Astrocyte (in vitro differentiated cells and primary cell): ENCODE data around the gene OSBPL5. TPM values are rescaled to one million over a fixed set of nuclear protein-coding genes. Genes with fewer than 3 reads are reported as not detected.

Experiments
- DNase-seq: peaks from one replicate; pipeline ENCODE4 v3.0.0-alpha.2; 2010; ENCODE audit warnings: low read depth
- FAIRE-seq: peaks from 2 replicates; lab custom pipeline; 2011; peaks lifted over from hg19 to GRCh38; lab: Jason Lieb, UNC
- H2AFZ ChIP-seq: 2 replicates; pipeline ENCODE4 v1.6.0; 2012; ENCODE audit warnings: low read depth, low read length, inconsistent platforms
- H3K27ac ChIP-seq: 2 replicates; pipeline ENCODE4 v1.5.1; 2011; ENCODE audit warnings: low read depth, low read length, inconsistent platforms
- H3K27me3 ChIP-seq: 2 replicates; pipeline ENCODE4 v1.6.0; 2011; ENCODE audit warnings: low read length, inconsistent platforms; ENCODE audit not compliant: insufficient read depth
- H3K36me3 ChIP-seq: 2 replicates; pipeline ENCODE4 v1.5.1; 2011; ENCODE audit warnings: low read length, inconsistent platforms; ENCODE audit not compliant: insufficient read depth
- H3K4me1 ChIP-seq: 2 replicates; pipeline ENCODE4 v1.5.1; 2011; ENCODE audit warnings: low read length, inconsistent platforms; ENCODE audit not compliant: insufficient read depth
- H3K4me2 ChIP-seq: 2 replicates; pipeline ENCODE4 v1.6.0; 2012; ENCODE audit warnings: low read length, inconsistent platforms
- H3K4me3 ChIP-seq: 2 replicates; pipeline ENCODE4 v1.5.1; 2011; ENCODE audit warnings: low read depth, mild to moderate bottlenecking, low read length, inconsistent platforms; ENCODE audit not compliant: insufficient read depth
- H3K79me2 ChIP-seq: 2 replicates; pipeline ENCODE4 v1.6.0; 2012; ENCODE audit warnings: mild to moderate bottlenecking, low read length, inconsistent platforms; ENCODE audit not compliant: insufficient read depth
- H3K9ac ChIP-seq: 2 replicates; pipeline ENCODE4 v1.6.0; 2012; ENCODE audit warnings: mild to moderate bottlenecking, low read length, inconsistent platforms
- H3K9me3 ChIP-seq: 2 replicates; pipeline ENCODE4 v1.5.1; 2012; ENCODE audit warnings: low read depth, mild to moderate bottlenecking, low read length, inconsistent platforms; ENCODE audit not compliant: insufficient read depth
- H4K20me1 ChIP-seq: 2 replicates; pipeline ENCODE4 v1.6.0; 2012; ENCODE audit warnings: low read length, inconsistent platforms; ENCODE audit not compliant: insufficient read depth
- H3K27ac Mint-ChIP-seq: one replicate; pipeline ENCODE4 v1.8.0; 2021; ENCODE audit warnings: mild to moderate bottlenecking, mixed read lengths; ENCODE audit not compliant: unreplicated experiment
- H3K27me3 Mint-ChIP-seq: one replicate; pipeline ENCODE4 v1.8.0; 2021; ENCODE audit warnings: low read depth, mixed read lengths; ENCODE audit not compliant: unreplicated experiment
- H3K36me3 Mint-ChIP-seq: one replicate; pipeline ENCODE4 v1.8.0; 2021; ENCODE audit warnings: low read depth, mixed read lengths; ENCODE audit not compliant: unreplicated experiment
- H3K4me1 Mint-ChIP-seq: one replicate; pipeline ENCODE4 v1.8.0; 2021; ENCODE audit warnings: low read depth, mixed read lengths; ENCODE audit not compliant: unreplicated experiment
- H3K4me3 Mint-ChIP-seq: one replicate; pipeline ENCODE4 v1.8.0; 2021; ENCODE audit warnings: mild to moderate bottlenecking, moderate library complexity, mixed read lengths; ENCODE audit not compliant: unreplicated experiment
- H3K9me3 Mint-ChIP-seq: one replicate; pipeline ENCODE4 v1.8.0; 2021; ENCODE audit warnings: mild to moderate bottlenecking, mixed read lengths; ENCODE audit not compliant: unreplicated experiment
- EZH2 ChIP-seq: IDR thresholded peaks from 2 replicates; pipeline ENCODE4 v1.6.1; 2012; ENCODE audit warnings: mild to moderate bottlenecking, low read length, inconsistent platforms; ENCODE audit not compliant: insufficient read depth
- total RNA-seq: library from RNA; stranded (reverse); gene quantifications from 2 replicates; pipeline ENCODE4 v1.2.1, GENCODE V29; 2021
- TF ChIP-seq, protein P1 (sequence below): IDR thresholded peaks from 2 replicates; pipeline ENCODE4 v1.5.1; 2011; ENCODE audit warnings: low read depth, mild to moderate bottlenecking, inconsistent platforms, low read length, moderate library complexity; ENCODE audit not compliant: insufficient read depth

Gene OSBPL5
- total RNA-seq, 1 donor from 2014 or later, result 29.0 TPM

DNA sequence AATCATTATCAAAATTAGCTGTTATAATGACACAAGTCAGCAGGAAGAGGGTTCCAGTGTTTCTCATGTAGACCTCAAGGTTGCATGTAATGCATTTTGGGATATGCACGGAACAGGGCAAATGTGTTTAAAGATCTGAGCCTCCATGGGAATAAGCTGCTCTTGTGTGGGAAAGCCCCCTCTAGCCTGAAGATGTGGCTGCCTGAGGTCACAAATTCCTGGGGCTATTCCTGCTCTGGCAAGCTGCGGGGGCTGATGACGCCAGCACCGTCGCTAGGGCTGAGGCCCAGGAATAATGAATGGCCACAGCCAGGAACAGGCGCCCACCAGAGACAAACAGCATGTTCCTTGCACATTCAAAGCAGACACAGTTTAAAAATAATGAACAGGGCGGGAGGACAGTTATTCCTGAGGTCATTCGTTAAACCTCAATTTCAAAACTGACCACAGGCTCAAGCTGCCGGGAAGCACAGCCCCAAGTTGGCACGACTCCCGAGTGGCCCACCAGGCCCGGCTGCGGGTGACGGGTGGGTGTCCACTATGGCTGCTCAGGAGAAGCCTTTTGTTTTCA is 11.7 kb downstream of the OSBPL5 start:
- Histone ChIP-seq H3K4me1 (peaks cover 33% of the 10 kb centered on the region), H3K79me2 (peaks cover 83% of the 10 kb centered on the region), H3K4me2 (peak overlapping the region; percentile 67), H3K9ac (peak overlapping the region; percentile 65), H3K4me3 (no peak overlapping the region), H4K20me1 (peaks cover 91% of the 10 kb centered on the region), H3K36me3 (no peaks in the 10 kb centered on the region), H3K27ac (peak overlapping the region; percentile 69), H2AFZ (no peak overlapping the region), H3K27me3 (no peaks in the 10 kb centered on the region), H3K9me3 (no peaks in the 10 kb centered on the region)
- peaks cover 33% of the 10 kb centered on the region for H3K4me1 Mint-ChIP-seq
- TF ChIP-seq, protein P1, sequence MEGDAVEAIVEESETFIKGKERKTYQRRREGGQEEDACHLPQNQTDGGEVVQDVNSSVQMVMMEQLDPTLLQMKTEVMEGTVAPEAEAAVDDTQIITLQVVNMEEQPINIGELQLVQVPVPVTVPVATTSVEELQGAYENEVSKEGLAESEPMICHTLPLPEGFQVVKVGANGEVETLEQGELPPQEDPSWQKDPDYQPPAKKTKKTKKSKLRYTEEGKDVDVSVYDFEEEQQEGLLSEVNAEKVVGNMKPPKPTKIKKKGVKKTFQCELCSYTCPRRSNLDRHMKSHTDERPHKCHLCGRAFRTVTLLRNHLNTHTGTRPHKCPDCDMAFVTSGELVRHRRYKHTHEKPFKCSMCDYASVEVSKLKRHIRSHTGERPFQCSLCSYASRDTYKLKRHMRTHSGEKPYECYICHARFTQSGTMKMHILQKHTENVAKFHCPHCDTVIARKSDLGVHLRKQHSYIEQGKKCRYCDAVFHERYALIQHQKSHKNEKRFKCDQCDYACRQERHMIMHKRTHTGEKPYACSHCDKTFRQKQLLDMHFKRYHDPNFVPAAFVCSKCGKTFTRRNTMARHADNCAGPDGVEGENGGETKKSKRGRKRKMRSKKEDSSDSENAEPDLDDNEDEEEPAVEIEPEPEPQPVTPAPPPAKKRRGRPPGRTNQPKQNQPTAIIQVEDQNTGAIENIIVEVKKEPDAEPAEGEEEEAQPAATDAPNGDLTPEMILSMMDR, result no peak
- TF ChIP-seq EZH2, result no peak
- DNase-seq (peak; percentile 95), FAIRE-seq (no peak)
- H3K9me3 Mint-ChIP-seq, result no peaks in the 10 kb centered on the region
- H3K27me3 Mint-ChIP-seq, result no peaks in the 10 kb centered on the region
- H3K4me3 Mint-ChIP-seq, result peak overlapping the region; percentile 50
- H3K27ac Mint-ChIP-seq, result peak overlapping the region; percentile 36
- peaks cover 14% of the 10 kb centered on the region for H3K36me3 Mint-ChIP-seq

DNA sequence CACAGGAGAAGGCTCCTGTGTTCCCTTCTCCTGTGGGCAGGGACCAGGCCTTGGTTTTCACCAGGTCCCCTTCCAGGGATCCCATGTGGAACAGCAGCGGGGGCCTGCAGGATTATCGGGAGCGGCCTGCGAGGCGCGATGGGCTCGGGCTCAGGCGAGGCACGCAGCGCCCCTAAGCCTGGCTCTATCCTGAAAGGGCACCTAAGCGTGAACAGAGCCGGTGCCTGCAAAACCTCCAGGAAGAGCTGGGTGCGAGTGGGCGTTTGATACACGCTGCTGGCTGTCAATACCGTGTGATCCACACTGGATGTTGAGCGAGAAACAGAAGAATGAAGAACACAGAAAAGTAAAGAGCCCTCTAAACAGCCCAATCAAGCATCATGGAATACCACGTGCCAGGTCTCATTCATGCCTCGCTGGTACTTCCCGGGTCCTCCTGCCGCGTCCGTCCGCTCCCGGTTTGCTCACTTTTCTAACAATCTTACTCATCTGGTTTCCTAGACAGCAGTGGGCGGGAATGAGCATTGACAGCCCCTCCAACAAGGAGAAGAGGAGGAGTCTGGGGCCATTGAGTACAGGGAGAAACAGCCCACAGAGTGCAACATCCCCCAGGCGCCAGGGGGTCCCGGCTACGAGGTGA is 12.5 kb downstream of the OSBPL5 start:
- FAIRE-seq (no peak), DNase-seq (peak; percentile 73)
- Histone ChIP-seq H3K4me1 (peaks cover 33% of the 10 kb centered on the region), H3K79me2 (peaks cover 82% of the 10 kb centered on the region), H4K20me1 (peaks cover 91% of the 10 kb centered on the region), H3K9ac (peak overlapping the region; percentile 65), H3K27me3 (no peaks in the 10 kb centered on the region), H3K9me3 (no peaks in the 10 kb centered on the region), H2AFZ (no peak overlapping the region), H3K4me2 (peak overlapping the region; percentile 67), H3K27ac (peak overlapping the region; percentile 69), H3K4me3 (no peak overlapping the region), H3K36me3 (no peaks in the 10 kb centered on the region)
- peaks cover 10% of the 10 kb centered on the region for H3K36me3 Mint-ChIP-seq
- H3K9me3 Mint-ChIP-seq, result no peaks in the 10 kb centered on the region
- peaks cover 30% of the 10 kb centered on the region for H3K4me1 Mint-ChIP-seq
- no peak overlapping the region for H3K4me3 Mint-ChIP-seq
- H3K27me3 Mint-ChIP-seq, result no peaks in the 10 kb centered on the region
- TF ChIP-seq, protein P1, result no peak
- TF ChIP-seq EZH2, result no peak
- H3K27ac Mint-ChIP-seq, result no peak overlapping the region

DNA sequence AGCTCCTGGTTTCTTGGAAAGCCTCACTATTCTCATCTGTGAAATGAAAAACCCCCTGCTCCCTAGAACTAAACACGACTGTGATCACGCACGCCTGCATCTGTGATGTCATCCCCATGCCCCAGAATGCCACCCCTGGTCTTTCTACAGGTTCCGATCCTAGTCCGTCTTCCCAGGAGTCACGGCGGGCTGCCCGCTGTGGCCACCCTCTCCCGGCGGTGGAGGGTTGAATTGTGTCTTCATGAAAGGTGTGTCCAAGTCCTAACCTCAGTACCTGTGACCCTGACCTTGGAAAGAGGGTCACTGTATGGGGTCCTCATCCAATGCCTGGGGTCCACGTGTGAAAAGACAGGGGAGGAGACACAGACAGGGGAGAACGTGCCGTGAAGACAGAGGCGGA is 14.4 kb downstream of the OSBPL5 start:
- Histone ChIP-seq H3K9ac (no peak overlapping the region), H3K4me1 (peaks cover 37% of the 10 kb centered on the region), H4K20me1 (peaks cover 89% of the 10 kb centered on the region), H3K36me3 (no peaks in the 10 kb centered on the region), H3K27me3 (no peaks in the 10 kb centered on the region), H3K9me3 (no peaks in the 10 kb centered on the region), H3K4me2 (no peak overlapping the region), H3K79me2 (peaks cover 71% of the 10 kb centered on the region), H2AFZ (no peak overlapping the region), H3K27ac (no peak overlapping the region), H3K4me3 (no peak overlapping the region)
- H3K36me3 Mint-ChIP-seq, result peaks cover 13% of the 10 kb centered on the region
- no peaks in the 10 kb centered on the region for H3K27me3 Mint-ChIP-seq
- no peak overlapping the region for H3K27ac Mint-ChIP-seq
- TF ChIP-seq EZH2, result no peak
- TF ChIP-seq, protein P1, result no peak
- H3K4me3 Mint-ChIP-seq, result no peak overlapping the region
- DNase-seq, result no peak
- H3K4me1 Mint-ChIP-seq, result peaks cover 31% of the 10 kb centered on the region
- no peak for FAIRE-seq
- H3K9me3 Mint-ChIP-seq, result no peaks in the 10 kb centered on the region
